Measurements from ENCODE around the gene TRIM69.

GRCh38 chr15:44788748-44789147, 52.4 kb downstream of the TRIM69 start:
- TF ChIP-seq, protein P1, sequence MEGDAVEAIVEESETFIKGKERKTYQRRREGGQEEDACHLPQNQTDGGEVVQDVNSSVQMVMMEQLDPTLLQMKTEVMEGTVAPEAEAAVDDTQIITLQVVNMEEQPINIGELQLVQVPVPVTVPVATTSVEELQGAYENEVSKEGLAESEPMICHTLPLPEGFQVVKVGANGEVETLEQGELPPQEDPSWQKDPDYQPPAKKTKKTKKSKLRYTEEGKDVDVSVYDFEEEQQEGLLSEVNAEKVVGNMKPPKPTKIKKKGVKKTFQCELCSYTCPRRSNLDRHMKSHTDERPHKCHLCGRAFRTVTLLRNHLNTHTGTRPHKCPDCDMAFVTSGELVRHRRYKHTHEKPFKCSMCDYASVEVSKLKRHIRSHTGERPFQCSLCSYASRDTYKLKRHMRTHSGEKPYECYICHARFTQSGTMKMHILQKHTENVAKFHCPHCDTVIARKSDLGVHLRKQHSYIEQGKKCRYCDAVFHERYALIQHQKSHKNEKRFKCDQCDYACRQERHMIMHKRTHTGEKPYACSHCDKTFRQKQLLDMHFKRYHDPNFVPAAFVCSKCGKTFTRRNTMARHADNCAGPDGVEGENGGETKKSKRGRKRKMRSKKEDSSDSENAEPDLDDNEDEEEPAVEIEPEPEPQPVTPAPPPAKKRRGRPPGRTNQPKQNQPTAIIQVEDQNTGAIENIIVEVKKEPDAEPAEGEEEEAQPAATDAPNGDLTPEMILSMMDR (IDR thresholded peaks at IDR 0.05) = no peak
- TF ChIP-seq REST (IDR thresholded peaks at IDR 0.05; ENCODE audit: insufficient read depth in 1 of 2, low read depth in 2 of 2, low read length in 1 of 2) = no peak
